ENCODE data around the gene CD68.

DNA sequence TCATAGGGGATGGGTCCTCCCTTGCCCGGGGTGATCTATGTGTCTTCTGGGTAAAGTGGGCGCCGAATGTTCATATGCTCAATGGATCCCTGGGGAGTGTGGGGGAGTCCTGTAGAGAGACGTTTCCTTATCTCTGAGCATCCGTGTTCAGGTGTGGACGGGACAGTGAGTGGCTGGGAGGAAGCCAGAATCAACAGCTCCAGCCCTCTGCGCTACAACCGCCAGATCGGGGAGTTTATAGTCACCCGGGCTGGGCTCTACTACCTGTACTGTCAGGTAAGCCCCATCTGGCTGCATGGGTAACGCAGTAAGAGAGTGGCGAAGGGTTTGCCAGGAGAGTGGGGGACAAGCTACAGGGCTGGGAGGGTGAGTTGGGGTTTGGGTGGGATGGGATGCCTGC, 22.8 kb upstream of the CD68 start:
- TF ChIP-seq POLR2AphosphoS5 (IDR thresholded peaks at IDR 0.05; ENCODE audit: low read depth, low read length) = no peak
- no peak for TF ChIP-seq TAF1 (IDR thresholded peaks at IDR 0.05; ENCODE audit: borderline replicate concordance, insufficient read depth, low read length)

All from PFSK-1 (cell line).